Activated CD8-positive, alpha-beta memory T cell treated with anti-CD3 and anti-CD28 coated beads for 1 hour (primary cell): Measurements from ENCODE around the gene PARP6.

Experiments
- DNase-seq, 2 donors: peaks; one replicate each; pipeline ENCODE4 v3.0.0-alpha.2; 2020; ENCODE audit warnings: low read depth in 1 of 2; ENCODE audit errors: extremely low read depth in 1 of 2

Gene PARP6

GRCh38 chr15:72272213-72272996, at the start of gene PARP6:
Gene PARP6 (minus strand): TSS chr15:72272554. CDS start chr15:72267477, 5,077 bp downstream.
- peak; percentile 95 to 96 for DNase-seq

DNA sequence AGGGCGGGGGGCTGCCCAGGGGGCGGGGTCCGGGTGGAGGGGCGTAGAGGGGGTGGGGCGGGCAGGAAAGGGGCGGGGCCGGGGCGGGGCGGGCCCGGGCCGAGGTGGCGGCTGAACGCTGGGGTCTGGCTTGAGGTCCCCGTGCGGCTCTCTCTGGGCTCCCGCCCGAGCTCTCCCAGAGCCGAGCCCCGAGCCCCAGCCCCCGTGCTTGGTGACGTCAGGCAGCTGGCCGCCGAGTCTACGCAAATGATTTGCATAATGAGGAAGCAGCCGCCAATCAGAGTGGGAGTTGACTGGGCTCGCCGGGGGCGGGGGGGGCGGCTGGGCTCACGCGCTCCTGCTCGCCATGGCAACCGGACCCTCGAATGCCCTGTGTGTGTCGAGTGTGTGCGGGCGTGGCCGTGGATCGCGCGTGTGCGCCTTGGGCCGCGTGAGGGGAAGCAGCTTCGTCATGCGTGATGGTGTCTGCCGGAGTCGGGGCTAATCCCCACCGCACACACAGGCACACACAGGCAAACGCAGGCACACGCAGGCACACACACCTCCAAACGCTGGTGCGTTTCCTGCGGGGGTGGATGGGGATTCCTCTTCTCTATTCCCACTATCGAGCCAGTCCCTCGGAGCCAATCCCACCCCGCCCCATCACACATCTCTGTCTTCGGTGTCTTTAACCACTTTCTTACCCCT, 47.8 kb upstream of the PARP6 start, which contains the start of gene CELF6:
CELF6 (minus strand) TSS at position 173 of the 687 bp plus-strand sequence. CDS start 283 bp downstream, outside the sequence.
- DNase-seq = peak; percentile 50 to 65

DNA sequence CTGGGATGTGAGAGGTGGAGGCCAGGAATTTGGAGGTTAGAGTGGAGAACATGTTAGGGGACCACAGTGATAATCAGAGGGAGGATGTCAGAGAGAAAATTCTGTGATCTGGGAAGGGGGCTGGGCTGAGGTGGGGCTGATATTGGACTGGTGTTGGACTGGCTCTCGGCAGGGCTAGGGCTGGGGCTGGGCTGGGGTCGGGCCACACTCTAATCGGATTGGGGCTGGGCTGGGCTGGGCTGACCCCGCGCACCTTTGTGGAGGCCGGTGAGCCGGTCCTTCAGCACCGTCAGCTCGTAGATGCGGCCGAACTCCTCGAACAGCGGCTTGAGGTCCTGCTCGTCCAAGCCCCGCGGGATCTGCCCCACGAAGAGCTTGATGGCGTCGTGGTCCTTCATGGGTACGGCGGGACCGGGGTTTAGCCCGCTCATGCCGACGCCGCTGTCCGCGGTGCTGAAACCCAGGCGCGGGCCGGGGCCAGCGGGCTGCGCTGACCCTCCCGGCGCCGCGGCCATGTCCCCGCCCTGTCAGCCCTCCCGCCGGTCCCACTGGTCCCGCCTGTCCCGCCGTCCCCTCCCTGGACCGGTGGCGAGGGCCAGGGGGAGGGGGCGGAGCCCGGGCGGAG, 47.1 kb upstream of the PARP6 start:
- peak in 1 of 2 donors; percentile 34 for DNase-seq

- DNase-seq = no peak
Measured at GRCh38 chr15:72318408-72318942, 46.1 kb upstream of the PARP6 start.

DNA sequence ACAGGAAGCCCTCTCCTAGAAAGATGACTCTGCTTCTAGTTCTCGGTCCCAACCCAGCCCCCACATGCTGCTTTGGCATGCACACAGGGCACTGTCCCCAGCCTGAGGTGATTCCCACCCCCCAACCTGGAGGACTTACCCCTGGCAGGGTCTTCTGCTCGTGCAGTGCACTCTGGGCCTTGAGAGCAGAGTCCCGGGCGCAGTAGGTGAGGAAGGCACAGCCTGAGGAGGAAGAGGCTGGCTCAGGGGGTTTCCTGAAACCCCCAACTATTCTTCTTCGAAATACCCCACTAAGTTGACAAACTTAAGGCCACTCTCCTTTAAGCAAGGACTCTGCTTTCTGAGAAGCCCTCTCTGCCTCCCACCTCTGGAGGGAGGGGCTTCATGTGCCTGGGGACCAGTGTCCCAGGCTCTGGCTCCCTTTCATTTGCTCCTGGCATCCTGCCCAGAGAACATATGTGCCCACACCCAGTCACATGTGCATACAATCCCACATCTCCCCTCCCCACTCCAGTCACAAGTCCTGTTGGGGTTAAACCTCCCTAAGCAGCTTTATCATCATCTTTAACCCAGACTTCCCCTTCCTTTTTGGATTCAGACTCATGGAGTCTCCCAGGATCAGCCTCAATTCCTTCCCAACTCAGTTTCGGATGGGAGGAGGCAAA, 43.5 kb upstream of the PARP6 start:
- DNase-seq = no peak

DNA sequence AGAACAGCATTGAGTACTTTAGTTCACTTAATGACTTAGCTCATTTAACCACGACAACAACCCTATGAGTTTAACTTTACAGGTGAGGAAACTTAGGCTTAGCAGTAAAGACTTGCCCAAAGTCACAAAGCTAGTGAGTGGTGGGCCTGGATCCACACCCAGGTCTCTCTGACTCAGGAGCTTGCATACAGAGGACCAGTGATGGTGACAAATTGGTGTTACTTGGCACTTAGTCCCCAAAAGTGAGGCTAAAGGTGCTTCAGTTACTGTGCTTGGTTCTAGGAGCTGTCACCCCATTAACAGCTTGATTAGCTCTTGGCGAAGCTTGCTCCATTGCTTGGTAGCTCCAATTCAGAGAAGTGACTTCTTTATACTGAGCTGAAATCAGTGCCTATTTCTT, 41.5 kb upstream of the PARP6 start:
- DNase-seq = no peak

DNA sequence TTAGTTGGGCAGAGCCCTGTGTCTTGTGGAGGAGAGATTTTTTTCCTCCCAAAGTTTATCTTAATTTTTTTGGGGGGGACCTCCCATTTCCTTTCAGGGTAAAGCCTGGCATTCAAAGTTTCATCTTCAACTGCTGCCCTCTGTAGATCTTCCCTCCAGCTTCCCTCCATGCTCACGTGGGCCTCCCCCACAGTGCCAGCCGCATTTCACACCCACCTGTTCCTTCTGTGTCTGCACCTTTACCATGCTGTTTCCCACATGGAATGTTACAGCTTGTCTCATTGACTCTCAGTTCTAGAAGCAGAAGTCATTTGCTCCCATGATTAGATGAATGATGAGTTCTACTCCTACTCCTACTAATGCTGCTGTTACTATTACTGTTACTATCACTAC, 41.1 kb upstream of the PARP6 start:
- DNase-seq = no peak

DNA sequence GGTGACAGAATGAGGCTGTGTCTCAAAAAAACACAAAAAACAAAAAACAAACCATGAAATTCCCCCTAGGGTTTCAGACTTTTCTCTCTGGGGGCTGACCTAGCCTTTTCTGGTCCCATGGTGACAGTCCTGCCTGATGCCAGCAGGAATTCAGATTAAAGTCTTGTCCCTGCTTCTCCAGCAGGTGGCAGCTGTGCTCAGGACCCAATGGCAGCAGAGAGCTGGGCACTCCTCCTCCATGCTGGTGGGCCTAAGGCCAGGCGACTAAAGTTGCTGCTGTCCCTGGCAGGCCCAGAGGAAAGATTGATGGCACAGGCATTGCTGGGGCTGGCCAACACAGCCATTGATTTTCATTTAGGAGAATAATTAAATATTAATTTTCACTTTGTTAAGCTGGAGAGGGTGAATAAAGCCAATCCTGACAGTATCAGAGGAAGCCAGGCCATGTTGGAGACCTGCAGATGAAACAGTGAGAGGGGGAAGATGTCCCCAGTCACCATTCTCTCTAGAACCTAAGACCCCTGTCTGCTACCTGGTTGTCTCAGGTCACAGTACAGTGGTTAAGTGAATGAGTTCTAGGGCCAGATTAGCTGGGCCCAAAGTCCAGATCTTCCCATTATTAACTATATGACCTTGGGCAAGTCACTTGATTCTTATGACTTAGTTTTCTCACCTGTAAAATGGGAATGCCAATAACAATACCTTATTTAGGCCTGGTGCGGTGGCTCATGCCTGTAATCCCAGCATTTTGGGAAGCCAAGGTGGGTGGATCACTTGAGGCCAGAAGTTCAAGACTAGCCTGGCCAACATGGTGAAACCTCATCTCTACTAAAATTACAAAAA, 40.5 kb upstream of the PARP6 start:
- DNase-seq = peak; percentile 26 to 30

DNA sequence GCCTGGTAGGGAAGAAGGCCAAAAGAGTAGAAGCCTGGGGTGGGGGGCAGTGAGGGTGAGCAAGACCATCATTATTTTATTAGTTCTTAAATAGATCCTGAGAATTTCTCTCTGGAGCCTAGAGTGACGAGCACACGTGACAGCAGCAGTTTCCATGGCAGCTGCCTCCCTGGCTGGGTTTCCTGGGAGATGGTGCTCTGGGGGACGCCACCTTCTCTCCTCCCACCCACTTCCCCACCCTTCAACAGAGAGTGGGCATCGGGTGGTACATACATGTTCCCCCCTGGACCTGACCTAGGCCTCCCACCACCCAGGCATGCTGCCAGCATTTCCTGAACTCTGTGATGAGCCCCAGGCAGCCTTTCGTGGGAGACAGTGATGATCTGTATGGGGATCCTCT, 34.7 kb upstream of the PARP6 start:
- DNase-seq = no peak

DNA sequence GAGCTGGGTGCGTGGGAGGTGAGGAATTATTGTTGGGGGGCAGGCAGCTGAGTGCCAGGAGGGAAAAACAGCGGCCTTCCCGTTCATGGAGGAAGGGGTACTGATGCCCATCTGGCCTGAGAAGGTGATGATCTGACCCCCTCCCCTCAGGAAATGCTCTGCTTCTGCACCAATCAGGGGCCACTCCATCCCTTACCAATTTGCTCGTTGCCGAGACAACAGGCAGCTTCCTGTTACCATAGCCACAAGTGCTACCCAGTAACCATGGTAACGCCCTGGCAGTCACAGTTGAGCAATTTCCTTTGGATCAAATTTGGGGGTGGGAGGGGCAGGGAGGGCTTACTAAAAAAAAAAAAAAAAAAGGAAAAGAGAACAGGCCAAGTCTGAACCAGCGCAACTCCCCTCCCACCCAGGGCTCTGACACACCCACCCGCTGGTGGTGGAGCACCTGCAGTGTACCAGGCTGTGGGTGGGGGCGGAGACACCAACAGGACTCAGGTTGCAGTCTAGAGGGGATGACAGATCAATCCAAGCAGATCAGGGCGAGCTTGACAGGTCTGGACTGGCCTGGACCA, 33.9 kb upstream of the PARP6 start:
- peak; percentile 17 for DNase-seq

DNA sequence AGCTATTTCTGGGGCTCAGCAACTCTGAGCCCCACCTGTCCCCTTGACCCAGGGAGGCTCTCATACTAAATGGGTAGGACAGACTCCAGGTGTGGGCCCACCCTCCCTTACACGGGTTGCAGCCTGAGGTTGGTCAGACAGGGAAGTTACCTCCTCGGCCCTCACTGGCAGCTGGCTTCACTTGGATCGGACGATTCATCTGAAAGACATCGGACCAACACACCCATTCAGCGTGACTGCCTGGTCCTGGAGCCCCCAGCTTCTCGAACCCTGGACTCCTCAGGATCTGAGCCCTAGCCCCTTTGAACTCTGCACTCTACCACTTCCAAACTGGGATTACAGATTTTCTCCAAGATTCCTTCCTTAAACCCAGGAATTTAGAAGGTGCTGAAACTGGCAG, 32.2 kb upstream of the PARP6 start:
- DNase-seq = no peak

GRCh38 chr15:72302955-72303354, 30.6 kb upstream of the PARP6 start:
- no peak for DNase-seq

DNA sequence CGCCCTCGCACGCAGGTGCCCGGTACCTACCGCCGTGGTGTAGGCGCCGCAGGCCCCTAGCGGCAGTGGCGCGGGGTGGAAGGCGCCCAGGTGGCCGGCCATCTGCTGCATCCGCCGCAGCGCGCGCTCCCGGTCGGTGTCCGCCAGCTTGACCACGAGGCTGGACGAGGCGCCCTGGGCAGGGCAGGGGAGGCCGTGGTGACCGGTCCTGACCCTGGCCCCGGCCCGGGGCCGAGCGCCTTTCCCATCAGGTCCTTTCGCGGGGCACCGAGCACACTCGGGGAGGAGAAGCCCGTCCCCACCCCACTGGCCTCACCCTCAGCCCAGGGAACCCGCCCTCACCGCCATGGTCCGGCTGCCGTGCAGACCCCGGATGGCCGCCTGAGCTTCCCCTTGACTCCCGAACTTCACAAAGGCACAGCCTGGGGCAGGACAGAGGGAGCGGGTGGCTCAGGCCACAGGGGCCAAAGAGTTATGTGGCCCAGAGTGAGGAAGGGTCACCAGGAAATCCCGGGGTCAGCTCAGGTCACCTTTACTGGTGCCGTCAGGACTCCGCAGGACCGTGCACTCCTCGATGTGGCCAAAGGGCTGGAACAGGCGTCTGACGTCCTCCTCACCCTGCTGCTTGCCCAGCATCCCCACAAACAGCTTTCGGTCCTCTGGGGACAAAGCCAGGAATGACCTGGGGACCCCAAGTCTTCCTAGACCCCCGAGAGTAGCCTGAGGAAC, 17.4 kb upstream of the PARP6 start:
- no peak for DNase-seq

GRCh38 chr15:72288796-72289596, 16.6 kb upstream of the PARP6 start:
- DNase-seq = no peak

DNA sequence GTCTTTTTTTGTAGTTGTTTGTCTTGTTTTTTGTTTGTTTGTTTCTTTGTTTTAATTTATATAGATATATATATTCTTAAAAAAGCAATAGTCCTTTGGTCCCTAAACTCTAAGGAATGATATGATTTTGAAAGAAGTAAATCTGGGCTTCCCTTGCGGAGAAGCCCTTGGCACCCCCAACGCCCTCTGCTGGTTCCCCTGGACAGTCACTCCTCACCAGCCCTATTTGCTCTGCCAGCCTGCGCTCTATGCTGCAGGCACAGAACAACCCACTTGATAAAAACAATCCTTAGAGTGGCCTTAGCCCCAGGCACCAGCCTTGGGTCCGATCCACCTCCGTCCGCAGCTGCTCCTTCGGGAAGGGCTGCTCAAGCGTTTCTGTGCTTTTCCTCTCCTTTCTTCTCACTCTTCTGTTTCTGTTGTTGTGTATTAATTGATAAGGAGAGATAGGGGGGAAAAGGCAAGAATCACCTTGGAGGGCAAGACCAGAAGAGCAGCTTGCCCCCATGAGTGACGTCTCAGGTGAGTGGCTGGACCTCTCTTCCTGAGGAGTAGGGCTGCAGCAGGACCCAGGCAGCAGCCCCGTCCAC, 13.7 kb upstream of the PARP6 start:
- peak in 1 of 2 donors; percentile 38 for DNase-seq

DNA sequence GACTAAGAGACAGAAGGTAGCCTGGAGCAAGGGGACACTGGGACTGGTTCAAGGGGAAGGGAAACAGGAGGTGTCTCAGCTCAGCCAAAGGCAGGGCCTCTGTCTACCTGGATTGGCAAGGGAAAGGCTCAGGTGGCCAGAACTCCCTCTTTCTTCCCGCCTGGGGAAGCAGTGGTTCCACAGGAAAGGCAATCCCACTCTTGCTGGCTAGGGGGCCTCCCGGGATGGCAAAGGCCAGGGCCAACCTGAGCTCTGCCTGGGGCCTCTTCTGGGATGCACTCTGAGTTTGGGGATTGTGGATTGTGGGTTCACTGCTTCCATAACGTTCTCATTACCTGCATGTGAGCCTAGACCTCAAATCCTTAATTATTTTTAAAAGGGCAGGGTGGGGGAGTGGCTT, 13.0 kb upstream of the PARP6 start:
- DNase-seq = no peak

DNA sequence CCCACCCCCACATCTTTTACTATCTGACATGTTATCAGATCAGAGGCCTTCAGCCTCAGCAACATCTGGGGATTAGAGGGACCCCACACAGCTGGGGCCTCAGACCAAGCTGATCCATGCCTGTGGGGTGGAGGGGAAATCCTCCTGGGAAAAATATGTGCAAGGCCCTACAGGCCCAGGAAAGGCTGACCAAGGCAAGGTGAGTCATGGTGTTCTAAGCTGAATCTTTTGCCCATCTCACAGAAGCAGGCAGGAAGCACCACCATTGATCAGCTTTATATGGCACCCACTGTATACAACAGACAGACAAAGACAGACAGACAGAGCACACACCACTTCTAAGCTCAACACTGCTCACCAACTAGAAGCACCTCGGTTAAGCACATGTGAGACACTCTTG, 12.4 kb upstream of the PARP6 start:
- no peak for DNase-seq

GRCh38 chr15:72281713-72282112, 9.4 kb upstream of the PARP6 start:
- DNase-seq = no peak
